NT2/D1 (cell line): ENCODE data around the gene CCDC186.

Source experiments
- SUZ12 ChIP-seq: IDR thresholded peaks from 2 replicates; pipeline ENCODE4 v1.6.1; 2011; ENCODE audit not compliant: insufficient read length, insufficient read depth; ENCODE audit errors: extremely low read depth
- YY1 ChIP-seq: IDR thresholded peaks from 2 replicates; pipeline ENCODE4 v1.6.1; 2011; ENCODE audit not compliant: insufficient read length, insufficient read depth

- TF ChIP-seq YY1 (no peak), SUZ12 (no peak)
These were observed 92.0 kb downstream of the CCDC186 start for GRCh38 chr10:114081911-114082583.
